Ovary (tissue), 9 donors: ENCODE results near the gene VSIG10L2. TPM values are rescaled to one million over a fixed set of nuclear protein-coding genes. Genes with fewer than 3 reads are reported as not detected.
A peak's percentile ranks its signal among the peaks of the same experiment; 100 is the strongest.

Experiments used
- DNase-seq, 5 donors: peaks; one replicate each; pipeline ENCODE4 v3.0.0-alpha.2; 2019 to 2020
- H3K27ac ChIP-seq, 2 donors: fragments of 200-600 bp; one replicate each; pipeline versions ENCODE4 v1.5.1 to v1.8.0; 2019 to 2022
- H3K27me3 ChIP-seq: fragments of 200-600 bp; one replicate; pipeline ENCODE4 v1.8.0; 2022
- H3K36me3 ChIP-seq: fragments of 200-600 bp; sonication (generic); one replicate; pipeline ENCODE4 v1.5.1; 2019
- H3K4me1 ChIP-seq: one replicate; pipeline ENCODE4 v1.8.1; 2013; ENCODE audit warnings: mild to moderate bottlenecking, moderate library complexity; ENCODE audit not compliant: insufficient read depth
- H3K4me3 ChIP-seq: fragments of 200-600 bp; sonication (generic); one replicate; pipeline ENCODE4 v1.5.1; 2017
- H3K9me3 ChIP-seq, 2 donors: fragments of 200-600 bp in 1 of 2; sonication (generic) in 1 of 2; one replicate each; pipeline versions ENCODE4 v1.5.1 to v1.8.1; 2013 to 2019; ENCODE audit warnings: mild to moderate bottlenecking in 1 of 2, moderate library complexity in 1 of 2
- CTCF ChIP-seq, 3 donors: fragments of 450-650 bp in 2 of 3; fragments of 200-600 bp in 1 of 3; IDR thresholded peaks; one replicate each; pipeline versions ENCODE4 v1.5.1 to v1.8.0; 2016 to 2022; ENCODE audit warnings: antibody characterized with exemption in 3 of 3, mild to moderate bottlenecking in 1 of 3
- EP300 ChIP-seq: sonication (generic); formaldehyde crosslinking; IDR thresholded peaks from one replicate; pipeline ENCODE4 v1.6.1; 2017; ENCODE audit warnings: antibody characterized with exemption
- POLR2A ChIP-seq: fragments of 450-650 bp; IDR thresholded peaks from one replicate; pipeline ENCODE4 v1.6.1; 2017; ENCODE audit warnings: antibody characterized with exemption, mild to moderate bottlenecking, moderate library complexity
- WGBS, 3 donors: extraction: QIAGEN DNeasy Blood & Tissue Kit in 1 of 3; methylation state at CpG; one replicate each; pipeline versions ENCODE4 v1.1.5 to v1.1.7; 2013 to 2017; 5-methylcytosine and 5-hydroxymethylcytosine counted together
- intact Hi-C, 4 donors: fragments of 100-400 bp; cut with DNase I; formaldehyde crosslinking; loops; one replicate each; pipeline versions ENCODE4 v1.11.0 to v1.15.1; 2022 to 2023
- polyA plus RNA-seq, 2 donors: library from polyadenylated mRNA; stranded (reverse); fragments of 200-250 nt in 1 of 2; fragments of 350-450 nt in 1 of 2; fragmentation: Illumina TruSeq in 1 of 2; extraction: RNeasy Lipid Tissue Mini Kit (QIAGEN cat#74804) in 1 of 2; gene quantifications; one replicate each; pipeline ENCODE4 v1.2.3, GENCODE V29; 2013 to 2014
- total RNA-seq, 7 donors: library from RNA; depleted of rRNA in 2 of 7; stranded (reverse); fragments of >200 nt in 2 of 7; fragmentation: NEBNext Ultra II Directional in 3 of 7; extraction: Animal tissue kit (Norgen Biotek cat#: 25700) in 3 of 7; gene quantifications; one replicate each; pipeline versions ENCODE4 v1.1.0 to v1.2.4, GENCODE V29; 2016 to 2023
- donor health status: DM: no; HTN: no; CAD: no; lungs with moderate emphysema.
- donor health status: DM: no; HTN: no; CAD: no.
- donor health status: Bipolar disorder and iron deficiency.
- donor health status: DM: yes; HTN: yes; CAD: no.
- donor health status: DM: no; HTN: no; CAD: no.
- donor health status: DM: yes; HTN: yes; CAD: no.

VSIG10L2 gene
- total and polyA plus RNA-seq, 9 donors, result 0.08 to 3.3 (median 0.57) TPM

DNA sequence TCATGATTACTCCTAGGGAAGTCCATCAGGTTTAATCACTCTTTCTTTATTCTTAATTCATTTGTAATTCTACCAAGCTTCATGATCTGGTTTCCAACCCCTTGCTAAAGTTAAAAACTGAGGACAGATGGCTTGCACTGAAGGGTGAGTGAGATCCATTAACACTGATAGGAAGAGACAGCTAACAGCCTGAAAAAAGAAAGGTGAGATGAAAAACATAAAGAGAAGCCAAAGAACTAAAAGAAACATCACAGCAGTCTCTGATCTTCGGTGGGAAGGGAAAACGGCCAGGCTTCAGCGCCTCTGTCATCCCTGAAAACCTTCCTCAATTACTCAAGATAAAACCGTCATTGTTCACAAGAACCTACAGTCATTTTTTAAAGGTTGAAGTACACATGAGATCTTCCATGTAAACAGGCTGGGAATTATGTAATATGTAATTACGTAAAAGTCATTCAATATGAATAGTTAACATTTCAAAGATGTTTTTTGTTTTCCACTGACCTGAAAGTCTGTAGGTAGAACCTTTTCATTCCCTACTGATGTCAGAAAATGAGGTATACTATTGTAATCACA is 41.3 kb downstream of the VSIG10L2 start:
- no peaks in the 10 kb centered on the region for H3K9me3 ChIP-seq

DNA sequence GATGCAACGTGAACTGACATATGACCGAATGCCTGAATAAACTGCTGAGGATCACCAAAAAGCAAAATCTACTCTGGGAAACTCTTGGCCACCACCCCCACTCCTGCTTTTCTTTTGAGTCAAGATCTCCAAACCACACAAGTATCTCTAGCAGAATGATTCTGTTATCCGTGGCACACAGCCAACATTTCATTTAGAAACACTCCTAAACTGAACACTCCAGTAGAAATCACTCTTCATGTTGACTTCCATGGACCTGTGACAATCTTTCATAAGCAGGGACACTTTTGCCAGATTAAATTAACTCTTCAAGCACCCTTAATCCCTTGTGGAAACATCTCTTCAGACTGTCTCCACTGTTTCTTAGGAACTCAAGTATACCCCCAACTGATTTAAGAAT is 44.4 kb downstream of the VSIG10L2 start:
- WGBS, 3 donors, result 20 to 29% (median 27%) methylated on average over 3 of the region's 3 CpGs
- DNase-seq, result peak in 2 of 5 donors; percentile 46 to 64

More for the DNA sequence above, 41.3 kb downstream of the VSIG10L2 start:
- no peaks in the 10 kb centered on the region for H3K27me3 ChIP-seq
- intact Hi-C loops, result no loop called here
- peaks cover 3% of the 10 kb centered on the region for H3K4me1 ChIP-seq
- WGBS, 3 donors, result 66 to 71% (median 70%) methylated on average over 5 of the region's 5 CpGs
- no peak for TF ChIP-seq EP300
- no peak for TF ChIP-seq CTCF (IDR thresholded peaks at IDR 0.05)
- TF ChIP-seq POLR2A, result no peak
- H3K4me3 ChIP-seq, result no peak overlapping the region
- H3K27ac ChIP-seq, result no peak overlapping the region
- no peak for DNase-seq
- no peaks in the 10 kb centered on the region for H3K36me3 ChIP-seq

GRCh38 chr11:125992893-125993292 is 47.0 kb downstream of the VSIG10L2 start:
- no peaks in the 10 kb centered on the region for H3K9me3 ChIP-seq
- WGBS, 3 donors, result 89 to 94% (median 93%) methylated on average over 7 of the region's 7 CpGs
- H3K36me3 ChIP-seq, result no peaks in the 10 kb centered on the region
- DNase-seq, result no peak
- H3K4me3 ChIP-seq, result no peak overlapping the region
- H3K27me3 ChIP-seq, result no peaks in the 10 kb centered on the region
- intact Hi-C loops, result loop anchor here in 1 of 4 donors (10.0 kb wide), 1 partner anchor 62 kb away; no protein-coding TSS in a partner anchor
- TF ChIP-seq EP300, result no peak
- TF ChIP-seq POLR2A, result no peak
- no peak for TF ChIP-seq CTCF (IDR thresholded peaks at IDR 0.05)
- no peak overlapping the region for H3K27ac ChIP-seq
- peaks cover 3% of the 10 kb centered on the region for H3K4me1 ChIP-seq

More for the DNA sequence above, 44.4 kb downstream of the VSIG10L2 start:
- H3K27me3 ChIP-seq, result no peaks in the 10 kb centered on the region
- no peak for TF ChIP-seq POLR2A
- TF ChIP-seq CTCF (IDR thresholded peaks at IDR 0.05), result no peak
- no peak for TF ChIP-seq EP300
- H3K36me3 ChIP-seq, result no peaks in the 10 kb centered on the region
- H3K9me3 ChIP-seq, result no peaks in the 10 kb centered on the region
- no peak overlapping the region for H3K4me3 ChIP-seq
- peaks cover 3% of the 10 kb centered on the region for H3K4me1 ChIP-seq
- H3K27ac ChIP-seq, result peak overlapping the region in 1 of 2 donors; percentile 11
- intact Hi-C loops, result loop anchor here in 1 of 4 donors (10.0 kb wide), 1 partner anchor 65 kb away; no protein-coding TSS in a partner anchor

GRCh38 chr11:125994509-125994908 is 48.7 kb downstream of the VSIG10L2 start:
- Histone ChIP-seq H3K27ac (no peak overlapping the region), H3K4me1 (peaks cover 3% of the 10 kb centered on the region), H3K4me3 (no peak overlapping the region), H3K9me3 (no peaks in the 10 kb centered on the region), H3K36me3 (no peaks in the 10 kb centered on the region), H3K27me3 (no peaks in the 10 kb centered on the region)
- TF ChIP-seq EP300 (no peak), CTCF (IDR thresholded peaks at IDR 0.05) (no peak), POLR2A (no peak)
- DNase-seq, result no peak
- WGBS, 3 donors, result 74 to 83% (median 80%) methylated on average over 5 of the region's 5 CpGs
- intact Hi-C loops, result loop anchor here in 1 of 4 donors (10.0 kb wide), 1 partner anchor 60 kb away; no protein-coding TSS in a partner anchor
